ENCODE data around the gene EIF3D. TPM values are rescaled to one million over a fixed set of nuclear protein-coding genes. Genes with fewer than 3 reads are reported as not detected.

EIF3D gene
- 145 TPM for polyA plus RNA-seq (2013, experiment 1 of 2)
- 145 TPM for polyA plus RNA-seq (2013, experiment 2 of 2)

DNA sequence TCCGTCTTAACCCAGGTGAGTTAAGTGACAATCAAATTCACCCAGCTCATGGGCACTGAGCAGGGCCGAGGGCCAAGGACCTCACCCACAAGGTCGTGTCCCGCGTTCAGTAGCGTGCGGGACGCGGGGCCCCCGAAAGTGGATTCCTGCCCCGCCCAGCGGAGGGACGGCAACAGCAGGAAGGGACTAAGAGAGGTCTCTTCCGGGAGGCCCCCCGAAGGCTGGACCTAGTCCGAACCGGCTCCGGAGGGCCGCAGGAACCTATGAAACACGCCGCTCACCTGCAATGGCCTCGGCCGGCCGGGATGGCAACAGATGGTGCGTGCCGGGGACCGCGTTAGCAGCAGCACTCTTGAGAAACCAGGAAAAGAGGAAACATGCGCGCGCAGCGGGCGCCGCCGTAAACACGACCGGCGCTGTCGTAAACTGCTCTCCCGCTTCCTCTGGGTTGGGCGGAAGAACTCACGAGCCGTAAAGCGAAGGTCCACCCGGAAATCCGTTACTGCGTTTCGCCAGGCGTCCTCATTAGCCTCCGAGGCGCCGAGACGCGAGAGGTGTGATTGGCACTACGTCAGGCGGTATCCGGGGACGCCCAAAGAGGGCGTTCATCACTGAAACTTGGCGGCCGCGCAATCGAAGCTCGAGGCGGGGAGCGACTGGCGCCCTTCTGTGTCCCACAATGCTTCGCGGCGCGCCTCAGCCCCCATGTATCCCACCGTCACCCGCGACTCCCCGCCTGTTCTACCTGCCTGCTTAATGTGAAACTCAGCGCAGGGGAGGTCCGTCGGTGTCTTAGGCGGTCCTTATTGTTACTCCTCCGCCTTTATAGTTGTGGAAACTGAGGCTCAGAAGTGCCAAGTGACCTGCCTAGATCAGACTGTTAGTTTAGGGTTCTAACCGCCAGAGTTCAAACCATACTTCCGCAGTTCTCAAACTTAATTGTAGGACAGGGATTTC lies at the start of gene EIF3D:
TSS of gene EIF3D (minus strand) at position 372 of the 957 bp plus-strand sequence. CDS start 3,045 bp downstream, outside the sequence.
- peak within 1 kb of the TSS in 1 of 2 experiments; percentile 68 for H3K14ac ChIP-seq (ENCODE audit: low read length in 2 of 2)
- peak within 1 kb of the TSS in 1 of 2 experiments; percentile 54 for H2BK12ac ChIP-seq (ENCODE audit: low read length in 2 of 2)
- H3K4me3 ChIP-seq (ENCODE audit: insufficient read depth in 1 of 2, low read depth in 1 of 2, low read length in 2 of 2) = peak within 1 kb of the TSS; percentile 77 to 89
- WGBS = under 1% methylated on average over 82 of the region's 82 CpGs
- H4K91ac ChIP-seq (ENCODE audit: low read length) = peak within 1 kb of the TSS; percentile 45
- peak within 1 kb of the TSS; percentile 95 for H3K27ac ChIP-seq (ENCODE audit: low read length, poor library complexity, severe bottlenecking)
- no peaks in the 10 kb centered on the region for H3K9me3 ChIP-seq (ENCODE audit: control insufficient read depth, low read length)
- peaks cover 11% of the 10 kb centered on the region for H3K79me1 ChIP-seq (replicated peaks; ENCODE audit: low read length, poor library complexity, severe bottlenecking)
- peak within 1 kb of the TSS; percentile 60 for H2AFZ ChIP-seq (ENCODE audit: low read depth, low read length)
- DNase-seq = peak; percentile 99
- H3K4me2 ChIP-seq (ENCODE audit: low read length, poor library complexity, severe bottlenecking) = peak within 1 kb of the TSS; percentile 60
- peak within 1 kb of the TSS; percentile 95 for H4K8ac ChIP-seq (ENCODE audit: low read length)
- peak within 1 kb of the TSS; percentile 64 for H2AK5ac ChIP-seq (ENCODE audit: low read length, severe bottlenecking)
- peak within 1 kb of the TSS; percentile 54 for H2BK15ac ChIP-seq (ENCODE audit: low read depth, poor library complexity, severe bottlenecking)
- no peaks in the 10 kb centered on the region for H3K27me3 ChIP-seq (ENCODE audit: control insufficient read depth in 1 of 2, insufficient read depth in 1 of 2, low read length in 2 of 2)
- H3K4me1 ChIP-seq (ENCODE audit: control insufficient read depth, insufficient read depth, low read depth, low read length) = peaks cover 10% of the 10 kb centered on the region
- H3K18ac ChIP-seq (ENCODE audit: low read depth in 1 of 2, low read length in 2 of 2) = peak within 1 kb of the TSS; percentile 81 to 94
- peaks cover 20 to 32% of the 10 kb centered on the region in 2 experiments for H3K36me3 ChIP-seq (ENCODE audit: control insufficient read depth in 1 of 2, insufficient read depth in 2 of 2, low read depth in 1 of 2, low read length in 2 of 2)
- peak within 1 kb of the TSS; percentile 66 to 87 for H3K4ac ChIP-seq (ENCODE audit: low read depth in 1 of 2, low read length in 2 of 2)
- peak within 1 kb of the TSS in 1 of 2 experiments; percentile 75 for H3K23ac ChIP-seq (ENCODE audit: low read length in 2 of 2)
- peak within 1 kb of the TSS; percentile 57 for H2BK120ac ChIP-seq (ENCODE audit: low read depth, low read length)
- peak within 1 kb of the TSS; percentile 81 for H2BK5ac ChIP-seq (ENCODE audit: low read depth, low read length, poor library complexity, severe bottlenecking)
- H3K9ac ChIP-seq (ENCODE audit: low read length) = peak within 1 kb of the TSS; percentile 95

DNA sequence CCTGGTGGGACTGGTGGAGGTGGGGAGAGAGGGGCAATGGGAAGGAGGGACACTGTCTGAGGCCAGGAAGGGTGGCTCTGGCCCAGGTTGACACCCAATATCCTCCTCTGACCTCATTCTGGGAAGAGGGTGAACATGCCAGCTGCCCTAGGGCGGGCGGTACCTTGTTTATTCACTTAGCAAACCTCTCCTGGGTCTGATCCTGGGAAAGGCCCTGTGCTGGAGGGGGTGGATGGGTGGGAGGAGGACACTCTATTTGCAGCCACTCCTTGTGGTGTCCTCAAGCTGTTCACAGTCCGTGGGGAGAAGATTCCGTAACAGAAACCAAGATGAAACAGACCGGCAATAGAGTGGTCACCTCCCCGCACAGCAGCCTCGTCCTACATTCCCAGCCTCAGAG lies 49.7 kb upstream of the EIF3D start:
- no peak overlapping the region for H3K9ac ChIP-seq (ENCODE audit: low read length)
- H2BK15ac ChIP-seq (ENCODE audit: low read depth, poor library complexity, severe bottlenecking) = no peak overlapping the region
- WGBS = 82% methylated on average over 7 of the region's 7 CpGs
- no peak overlapping the region for H4K8ac ChIP-seq (ENCODE audit: low read length)
- H2BK5ac ChIP-seq (ENCODE audit: low read depth, low read length, poor library complexity, severe bottlenecking) = no peak overlapping the region
- no peak overlapping the region for H3K18ac ChIP-seq (ENCODE audit: low read depth in 1 of 2, low read length in 2 of 2)
- no peak overlapping the region for H3K4me2 ChIP-seq (ENCODE audit: low read length, poor library complexity, severe bottlenecking)
- no peak overlapping the region for H3K14ac ChIP-seq (ENCODE audit: low read length in 2 of 2)
- no peak overlapping the region for H3K27ac ChIP-seq (ENCODE audit: low read length, poor library complexity, severe bottlenecking)
- H3K4me1 ChIP-seq (ENCODE audit: control insufficient read depth, insufficient read depth, low read depth, low read length) = peaks cover 6% of the 10 kb centered on the region
- H3K23ac ChIP-seq (ENCODE audit: low read length in 2 of 2) = no peak overlapping the region
- no peak overlapping the region for H2BK120ac ChIP-seq (ENCODE audit: low read depth, low read length)
- no peak overlapping the region for H3K4me3 ChIP-seq (ENCODE audit: insufficient read depth in 1 of 2, low read depth in 1 of 2, low read length in 2 of 2)
- H3K36me3 ChIP-seq (ENCODE audit: control insufficient read depth in 1 of 2, insufficient read depth in 2 of 2, low read depth in 1 of 2, low read length in 2 of 2) = no peaks in the 10 kb centered on the region
- no peak overlapping the region for H4K91ac ChIP-seq (ENCODE audit: low read length)
- H2BK12ac ChIP-seq (ENCODE audit: low read length in 2 of 2) = no peak overlapping the region
- no peaks in the 10 kb centered on the region for H3K9me3 ChIP-seq (ENCODE audit: control insufficient read depth, low read length)
- peak overlapping the region; percentile 42 for H2AK5ac ChIP-seq (ENCODE audit: low read length, severe bottlenecking)
- no peak overlapping the region for H2AFZ ChIP-seq (ENCODE audit: low read depth, low read length)
- DNase-seq = no peak
- no peaks in the 10 kb centered on the region for H3K79me1 ChIP-seq (replicated peaks; ENCODE audit: low read length, poor library complexity, severe bottlenecking)
- peaks cover 20 to 67% of the 10 kb centered on the region in 2 experiments for H3K27me3 ChIP-seq (ENCODE audit: control insufficient read depth in 1 of 2, insufficient read depth in 1 of 2, low read length in 2 of 2)
- H3K4ac ChIP-seq (ENCODE audit: low read depth in 1 of 2, low read length in 2 of 2) = no peak overlapping the region

DNA sequence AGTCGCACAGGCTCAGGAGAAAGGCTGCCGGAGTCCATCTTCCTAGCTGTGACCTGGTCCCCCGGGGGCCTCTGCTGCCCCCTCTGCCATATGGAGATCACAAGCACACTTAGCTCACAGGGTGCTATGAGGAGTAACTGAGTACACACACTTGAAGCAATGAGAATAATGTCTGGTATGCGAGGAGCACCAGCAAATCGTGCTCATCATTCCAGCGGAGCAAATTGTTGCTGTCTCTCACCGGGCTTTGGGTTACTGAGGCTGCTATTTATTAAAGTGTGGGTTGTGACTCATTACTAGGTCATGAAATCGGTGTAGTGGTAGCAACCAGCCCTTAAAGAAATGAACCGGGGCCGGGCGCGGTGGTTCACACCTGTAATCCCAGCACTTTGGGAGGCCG lies 48.1 kb upstream of the EIF3D start:
- peak; percentile 82 for DNase-seq
- no peak overlapping the region for H2BK5ac ChIP-seq (ENCODE audit: low read depth, low read length, poor library complexity, severe bottlenecking)
- H2AFZ ChIP-seq (ENCODE audit: low read depth, low read length) = no peak overlapping the region
- no peak overlapping the region for H3K4me3 ChIP-seq (ENCODE audit: insufficient read depth in 1 of 2, low read depth in 1 of 2, low read length in 2 of 2)
- H4K91ac ChIP-seq (ENCODE audit: low read length) = no peak overlapping the region
- no peaks in the 10 kb centered on the region for H3K79me1 ChIP-seq (replicated peaks; ENCODE audit: low read length, poor library complexity, severe bottlenecking)
- H2BK120ac ChIP-seq (ENCODE audit: low read depth, low read length) = no peak overlapping the region
- H2AK5ac ChIP-seq (ENCODE audit: low read length, severe bottlenecking) = no peak overlapping the region
- H3K23ac ChIP-seq (ENCODE audit: low read length in 2 of 2) = no peak overlapping the region
- 30% methylated on average over 13 of the region's 13 CpGs for WGBS
- no peak overlapping the region for H2BK12ac ChIP-seq (ENCODE audit: low read length in 2 of 2)
- H2BK15ac ChIP-seq (ENCODE audit: low read depth, poor library complexity, severe bottlenecking) = no peak overlapping the region
- no peaks in the 10 kb centered on the region for H3K36me3 ChIP-seq (ENCODE audit: control insufficient read depth in 1 of 2, insufficient read depth in 2 of 2, low read depth in 1 of 2, low read length in 2 of 2)
- H3K9ac ChIP-seq (ENCODE audit: low read length) = no peak overlapping the region
- H3K27ac ChIP-seq (ENCODE audit: low read length, poor library complexity, severe bottlenecking) = peak overlapping the region; percentile 85
- no peak overlapping the region for H3K4ac ChIP-seq (ENCODE audit: low read depth in 1 of 2, low read length in 2 of 2)
- H3K27me3 ChIP-seq (ENCODE audit: control insufficient read depth in 1 of 2, insufficient read depth in 1 of 2, low read length in 2 of 2) = peaks cover 15 to 65% of the 10 kb centered on the region in 2 experiments
- H3K4me1 ChIP-seq (ENCODE audit: control insufficient read depth, insufficient read depth, low read depth, low read length) = peaks cover 6% of the 10 kb centered on the region
- no peak overlapping the region for H3K14ac ChIP-seq (ENCODE audit: low read length in 2 of 2)
- no peaks in the 10 kb centered on the region for H3K9me3 ChIP-seq (ENCODE audit: control insufficient read depth, low read length)
- H3K4me2 ChIP-seq (ENCODE audit: low read length, poor library complexity, severe bottlenecking) = no peak overlapping the region
- peak overlapping the region; percentile 27 for H4K8ac ChIP-seq (ENCODE audit: low read length)
- H3K18ac ChIP-seq (ENCODE audit: low read depth in 1 of 2, low read length in 2 of 2) = no peak overlapping the region

GRCh38 chr22:36574728-36575127 lies 45.8 kb upstream of the EIF3D start:
- no peak overlapping the region for H2AK5ac ChIP-seq (ENCODE audit: low read length, severe bottlenecking)
- H3K4ac ChIP-seq (ENCODE audit: low read depth in 1 of 2, low read length in 2 of 2) = no peak overlapping the region
- H2BK5ac ChIP-seq (ENCODE audit: low read depth, low read length, poor library complexity, severe bottlenecking) = no peak overlapping the region
- no peak overlapping the region for H3K14ac ChIP-seq (ENCODE audit: low read length in 2 of 2)
- H3K4me3 ChIP-seq (ENCODE audit: insufficient read depth in 1 of 2, low read depth in 1 of 2, low read length in 2 of 2) = no peak overlapping the region
- H3K23ac ChIP-seq (ENCODE audit: low read length in 2 of 2) = no peak overlapping the region
- H4K91ac ChIP-seq (ENCODE audit: low read length) = no peak overlapping the region
- no peaks in the 10 kb centered on the region for H3K36me3 ChIP-seq (ENCODE audit: control insufficient read depth in 1 of 2, insufficient read depth in 2 of 2, low read depth in 1 of 2, low read length in 2 of 2)
- no CpG with 5 or more reads among the region's 1 CpG for WGBS
- H4K8ac ChIP-seq (ENCODE audit: low read length) = no peak overlapping the region
- H3K79me1 ChIP-seq (replicated peaks; ENCODE audit: low read length, poor library complexity, severe bottlenecking) = no peaks in the 10 kb centered on the region
- peaks cover 6 to 42% of the 10 kb centered on the region in 2 experiments for H3K27me3 ChIP-seq (ENCODE audit: control insufficient read depth in 1 of 2, insufficient read depth in 1 of 2, low read length in 2 of 2)
- no peak overlapping the region for H2BK12ac ChIP-seq (ENCODE audit: low read length in 2 of 2)
- no peak for DNase-seq
- H3K4me1 ChIP-seq (ENCODE audit: control insufficient read depth, insufficient read depth, low read depth, low read length) = peaks cover 10% of the 10 kb centered on the region
- no peak overlapping the region for H3K18ac ChIP-seq (ENCODE audit: low read depth in 1 of 2, low read length in 2 of 2)
- no peak overlapping the region for H3K27ac ChIP-seq (ENCODE audit: low read length, poor library complexity, severe bottlenecking)
- no peaks in the 10 kb centered on the region for H3K9me3 ChIP-seq (ENCODE audit: control insufficient read depth, low read length)
- H3K9ac ChIP-seq (ENCODE audit: low read length) = no peak overlapping the region
- no peak overlapping the region for H2AFZ ChIP-seq (ENCODE audit: low read depth, low read length)
- no peak overlapping the region for H3K4me2 ChIP-seq (ENCODE audit: low read length, poor library complexity, severe bottlenecking)
- no peak overlapping the region for H2BK15ac ChIP-seq (ENCODE audit: low read depth, poor library complexity, severe bottlenecking)
- H2BK120ac ChIP-seq (ENCODE audit: low read depth, low read length) = no peak overlapping the region
